HG02884 (cell line): ENCODE data around the gene PFKFB3.
A peak's percentile ranks its signal among the peaks of the same experiment; 100 is the strongest.
"Not testable (repeated sequence)": the region's sequence is repeated elsewhere in the genome, so short reads cannot be mapped to it uniquely, and the experiment has no call there.

Experiments
- ATAC-seq: cut with Tn5 transposase; IDR thresholded peaks from one replicate; pipeline ENCODE4 v1.9.1; 2021; ENCODE audit warnings: mild to moderate bottlenecking, moderate library complexity; ENCODE audit not compliant: unreplicated experiment

Gene PFKFB3

GRCh38 chr10:6269953-6270867 lies 67.5 kb downstream of the PFKFB3 start:
- peak; percentile 72 for ATAC-seq

- ATAC-seq, result no peak
Measured at GRCh38 chr10:6270951-6271350, 68.2 kb downstream of the PFKFB3 start.

GRCh38 chr10:6271663-6272062 lies 68.9 kb downstream of the PFKFB3 start:
- ATAC-seq, result no peak

GRCh38 chr10:6272126-6272525 lies 69.4 kb downstream of the PFKFB3 start:
- no peak for ATAC-seq

GRCh38 chr10:6273351-6273750 lies 70.6 kb downstream of the PFKFB3 start:
- no peak for ATAC-seq

- ATAC-seq, result no peak
Measured at GRCh38 chr10:6274040-6274439, 71.3 kb downstream of the PFKFB3 start.

GRCh38 chr10:6274484-6274883 lies 71.8 kb downstream of the PFKFB3 start:
- ATAC-seq, result no peak

GRCh38 chr10:6275022-6275997 lies 72.6 kb downstream of the PFKFB3 start:
- ATAC-seq, result peak; percentile 64

- no peak for ATAC-seq
Measured at GRCh38 chr10:6276356-6276755, 73.6 kb downstream of the PFKFB3 start.

GRCh38 chr10:6278519-6279120 lies 75.9 kb downstream of the PFKFB3 start:
- ATAC-seq, result no peak

- no peak for ATAC-seq
Measured at GRCh38 chr10:6279540-6280267, 77.0 kb downstream of the PFKFB3 start.

GRCh38 chr10:6280291-6280690 lies 77.6 kb downstream of the PFKFB3 start:
- no peak for ATAC-seq

GRCh38 chr10:6282454-6282958 lies 79.8 kb downstream of the PFKFB3 start:
- ATAC-seq, result no peak

GRCh38 chr10:6283655-6284054 lies 80.9 kb downstream of the PFKFB3 start:
- no peak for ATAC-seq

GRCh38 chr10:6290621-6291020 lies 87.9 kb downstream of the PFKFB3 start:
- ATAC-seq, result not testable (repeated sequence)

- no peak for ATAC-seq
Measured at GRCh38 chr10:6292741-6293151, 90.0 kb downstream of the PFKFB3 start.

- ATAC-seq, result not testable (repeated sequence)
Measured at GRCh38 chr10:6296425-6296824, 93.7 kb downstream of the PFKFB3 start.

GRCh38 chr10:6296828-6297251 lies 94.1 kb downstream of the PFKFB3 start:
- ATAC-seq, result no peak

GRCh38 chr10:6297522-6297921 lies 94.8 kb downstream of the PFKFB3 start:
- no peak for ATAC-seq

GRCh38 chr10:6297951-6298381 lies 95.2 kb downstream of the PFKFB3 start:
- ATAC-seq, result no peak
